GM12891 (cell line): ENCODE measurements around the gene RALGAPA1.
A peak's percentile ranks its signal among the peaks of the same experiment; 100 is the strongest.
"Not testable (repeated sequence)": the region's sequence is repeated elsewhere in the genome, so short reads cannot be mapped to it uniquely, and the experiment has no call there.

Experiments
- DNase-seq: peaks from one replicate; pipeline ENCODE4 v3.0.0; 2011; ENCODE audit warnings: low spot score; ENCODE audit not compliant: insufficient read length
- FAIRE-seq: peaks from 2 replicates; lab custom pipeline; 2011; peaks lifted over from hg19 to GRCh38; lab: Jason Lieb, UNC
- PAX5 ChIP-seq: IDR thresholded peaks from 2 replicates; pipeline ENCODE4 v1.6.1; 2011; ENCODE audit warnings: low read length, moderate library complexity, mild to moderate bottlenecking; ENCODE audit not compliant: insufficient read depth, severe bottlenecking
- POLR2A ChIP-seq: IDR thresholded peaks from 2 replicates; pipeline ENCODE4 v1.6.1; 2011; ENCODE audit warnings: low read depth, low read length, control low read depth
- POLR2AphosphoS5 ChIP-seq: IDR thresholded peaks from 2 replicates; pipeline ENCODE4 v1.6.1; 2011; ENCODE audit warnings: low read depth, low read length, control low read depth
- POU2F2 ChIP-seq: IDR thresholded peaks from 2 replicates; pipeline ENCODE4 v1.6.1; 2011; ENCODE audit warnings: low read depth, mild to moderate bottlenecking, control low read depth, low read length, moderate library complexity
- SPI1 ChIP-seq: IDR thresholded peaks from 2 replicates; pipeline ENCODE4 v1.6.1; 2011; ENCODE audit warnings: low read depth, low read length, control low read depth
- TAF1 ChIP-seq: IDR thresholded peaks from 2 replicates; pipeline ENCODE4 v1.6.1; 2011; ENCODE audit warnings: low read depth, low read length, control low read depth

RALGAPA1 gene

GRCh38 chr14:35628989-35629388 lies 180.1 kb downstream of the RALGAPA1 start:
- peak; percentile 5 for FAIRE-seq
- DNase-seq: no peak
- no peak for TF ChIP-seq POLR2AphosphoS5
- no peak for TF ChIP-seq PAX5
- TF ChIP-seq POU2F2: no peak
- TF ChIP-seq POLR2A: no peak
- no peak for TF ChIP-seq TAF1
- no peak for TF ChIP-seq SPI1

DNA sequence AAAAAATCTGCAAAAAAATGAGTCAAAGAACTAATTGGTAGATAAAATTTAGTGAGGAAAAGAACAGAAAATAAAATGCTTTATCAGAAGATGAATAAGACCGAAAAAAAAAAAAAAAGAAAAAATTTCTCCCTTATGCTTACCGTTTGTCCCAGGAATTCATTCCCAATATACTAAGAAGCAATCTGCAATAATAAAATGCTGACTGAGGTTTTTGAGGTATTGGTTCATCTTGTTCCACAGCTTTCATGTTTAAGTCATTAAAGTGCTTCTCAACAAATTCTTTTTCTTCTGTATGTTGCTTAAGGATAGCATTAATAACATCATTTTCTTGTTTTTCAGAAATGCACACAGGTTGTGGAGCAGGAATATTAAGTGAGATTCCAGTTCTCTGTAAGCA lies 182.1 kb downstream of the RALGAPA1 start:
- not testable (repeated sequence) for DNase-seq
- peak; percentile 35 for FAIRE-seq

- DNase-seq, FAIRE-seq: not testable (repeated sequence)
Measured at GRCh38 chr14:35621996-35622395, 187.1 kb downstream of the RALGAPA1 start.

- FAIRE-seq, DNase-seq: not testable (repeated sequence)
Measured at GRCh38 chr14:35619998-35620397, 189.1 kb downstream of the RALGAPA1 start.

- FAIRE-seq: not testable (repeated sequence)
Measured at GRCh38 chr14:35619461-35619860, 189.6 kb downstream of the RALGAPA1 start.

GRCh38 chr14:35617500-35617899 lies 191.6 kb downstream of the RALGAPA1 start:
- FAIRE-seq (no peak), DNase-seq (no peak)
- TF ChIP-seq PAX5 (no peak), POLR2AphosphoS5 (no peak), SPI1 (no peak), POLR2A (no peak), POU2F2 (no peak), TAF1 (no peak)

More at GRCh38 chr14:35619461-35619860, 189.6 kb downstream of the RALGAPA1 start:
- not testable (repeated sequence) for DNase-seq

DNA sequence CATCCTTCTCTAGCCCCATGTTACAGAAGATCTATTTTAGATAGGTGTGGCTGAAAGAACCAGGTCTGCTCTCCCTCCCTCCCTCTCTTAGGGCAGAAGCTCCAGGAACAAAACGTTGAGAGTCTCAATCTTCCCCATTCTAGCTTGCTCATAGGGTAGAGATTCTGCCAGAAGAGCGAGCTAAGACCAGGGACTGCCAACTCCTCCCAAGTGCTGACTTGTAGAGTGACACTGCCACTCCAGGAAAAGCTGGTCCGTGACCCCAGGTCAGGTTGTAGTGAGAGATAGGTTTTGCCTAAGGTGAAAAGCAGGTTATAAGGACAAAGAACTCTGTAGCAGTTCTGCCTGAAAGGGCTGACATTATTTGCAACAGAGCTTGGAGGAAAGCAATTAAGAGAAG lies 201.7 kb downstream of the RALGAPA1 start:
- DNase-seq (no peak), FAIRE-seq (no peak)
- no peak for TF ChIP-seq POLR2A
- TF ChIP-seq PAX5: no peak
- no peak for TF ChIP-seq TAF1
- TF ChIP-seq POLR2AphosphoS5: no peak
- TF ChIP-seq SPI1: no peak
- no peak for TF ChIP-seq POU2F2

DNA sequence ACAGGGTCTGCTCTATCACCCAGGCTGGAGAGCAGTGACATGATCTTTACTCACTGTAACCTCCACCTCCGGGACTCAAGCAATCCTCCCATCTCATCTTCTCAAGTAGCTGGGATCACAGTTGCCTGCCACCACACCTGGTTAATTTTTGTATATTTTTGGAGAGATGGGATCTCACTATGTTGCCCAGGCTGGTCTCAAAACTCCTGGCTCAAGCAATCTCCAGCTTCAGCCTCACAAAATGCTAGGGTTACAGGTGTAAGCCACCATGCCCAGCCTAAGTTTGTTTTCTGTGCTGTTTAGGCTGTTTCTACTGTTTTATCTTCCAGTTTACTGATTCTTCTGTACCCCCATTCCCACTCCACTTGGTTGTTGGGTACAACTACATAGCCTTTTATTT lies 208.8 kb downstream of the RALGAPA1 start:
- TF ChIP-seq POU2F2 (no peak), POLR2A (no peak), SPI1 (no peak), POLR2AphosphoS5 (no peak), TAF1 (no peak), PAX5 (no peak)
- DNase-seq (no peak), FAIRE-seq (no peak)

DNA sequence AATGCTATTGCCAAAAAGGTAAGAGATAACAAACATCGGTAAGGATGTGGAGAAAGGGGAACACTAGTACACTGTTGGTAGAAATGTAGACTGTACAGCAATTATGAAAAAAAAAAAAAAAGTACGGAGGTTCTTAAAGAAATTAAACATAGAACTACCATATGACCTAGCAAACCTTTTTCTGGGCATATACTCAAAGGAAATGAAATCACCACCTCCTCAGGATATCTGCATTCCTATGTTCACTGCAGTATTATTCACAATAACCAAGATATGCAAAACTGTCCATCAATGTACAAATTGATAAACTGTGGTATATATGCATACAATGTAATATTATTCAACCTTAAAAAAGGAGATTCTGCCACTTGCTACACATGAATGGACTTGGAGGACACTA lies 214.5 kb downstream of the RALGAPA1 start:
- DNase-seq (no peak), FAIRE-seq (no peak)
- no peak for TF ChIP-seq SPI1
- no peak for TF ChIP-seq POLR2A

GRCh38 chr14:35587373-35587772 lies 221.7 kb downstream of the RALGAPA1 start:
- not testable (repeated sequence) for FAIRE-seq, DNase-seq

DNA sequence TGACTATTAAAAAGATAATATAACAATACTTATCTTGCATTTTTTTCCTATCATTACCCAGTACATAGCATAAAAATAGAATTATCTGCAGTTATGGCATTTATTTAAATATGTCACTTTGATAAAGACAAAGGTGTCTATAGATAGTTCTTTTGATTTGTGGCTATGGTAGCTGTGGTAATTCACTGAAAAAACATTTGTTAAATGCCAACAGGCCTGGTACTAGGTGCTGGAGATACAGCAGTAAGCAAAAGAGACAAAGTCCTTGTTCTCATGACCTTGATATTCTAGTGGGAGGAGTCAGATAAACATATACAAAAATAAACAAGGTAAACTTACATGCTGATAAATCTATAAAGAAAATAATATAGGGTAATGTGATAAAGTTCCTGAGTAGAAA lies 230.5 kb downstream of the RALGAPA1 start:
- DNase-seq: no peak
- no peak for FAIRE-seq
- TF ChIP-seq POLR2A (no peak), SPI1 (no peak), TAF1 (no peak), POU2F2 (no peak)

- TF ChIP-seq SPI1: no peak
- no peak for TF ChIP-seq TAF1
- no peak for TF ChIP-seq POLR2AphosphoS5
- TF ChIP-seq PAX5: no peak
- TF ChIP-seq POU2F2: no peak
- TF ChIP-seq POLR2A: no peak
- DNase-seq (no peak), FAIRE-seq (no peak)
Measured at GRCh38 chr14:35578135-35578534, 231.0 kb downstream of the RALGAPA1 start.
